ENCODE data around the gene C3orf52.

The C3orf52 gene

DNA sequence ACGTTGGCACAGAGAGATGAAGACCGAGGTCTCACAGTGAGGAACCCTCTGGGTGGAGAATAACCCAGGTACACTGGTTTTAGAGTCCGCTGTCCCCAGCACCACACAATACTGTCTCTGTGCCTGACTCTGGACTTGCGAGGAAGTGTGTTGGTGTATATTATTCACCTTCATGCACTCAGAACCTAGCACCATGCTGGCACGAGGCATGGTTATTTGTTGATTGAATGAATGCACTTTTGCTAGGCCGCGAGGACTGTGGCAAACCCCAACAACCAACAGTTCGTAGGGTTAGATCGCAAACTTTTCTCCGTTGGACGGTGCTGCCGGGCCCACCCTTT, 484 bp upstream of the C3orf52 start:
- 25 to 27% methylated on average over 10 to 12 of the region's 12 CpGs for WGBS, 2 experiments
- H3K4me3 ChIP-seq (ENCODE audit: insufficient read depth, low read depth, low read length) = peak overlapping the region; percentile 50

DNA sequence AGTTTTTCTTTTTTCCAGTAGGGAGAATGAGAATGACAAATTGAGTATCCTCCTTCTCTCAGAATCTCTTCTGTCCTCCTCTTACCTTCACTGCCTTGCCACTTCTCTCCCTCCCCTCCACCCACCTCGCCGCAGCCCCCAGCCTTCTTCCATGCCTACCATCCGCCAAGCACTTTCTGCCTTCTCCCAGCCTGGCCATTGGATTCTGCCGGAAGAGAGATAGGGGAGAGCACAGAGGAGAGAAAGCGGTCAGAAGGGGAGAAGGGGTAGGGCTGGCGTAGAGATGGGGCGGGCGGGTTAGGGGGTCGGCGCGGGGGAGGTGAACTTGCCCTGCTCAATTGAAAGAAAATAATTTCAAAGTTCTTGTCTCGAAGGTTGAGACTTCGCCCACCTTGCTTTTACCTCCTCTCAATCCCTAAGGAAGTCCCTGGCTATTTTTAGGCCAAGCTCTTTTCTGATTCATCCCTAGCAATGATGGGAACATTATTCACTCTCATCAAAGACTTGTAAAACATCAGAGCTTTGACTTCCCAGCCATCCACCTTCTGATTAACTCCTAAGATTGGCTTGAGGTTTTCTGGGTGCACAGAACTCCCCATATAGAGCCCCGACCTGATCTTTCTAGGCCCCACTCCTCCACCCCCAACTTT, 811 bp downstream of the C3orf52 start:
- H3K27ac ChIP-seq (ENCODE audit: insufficient read depth, low read depth, low read length, poor library complexity, severe bottlenecking) = no peak overlapping the region

More for the DNA sequence above, 484 bp upstream of the C3orf52 start:
- H3K36me3 ChIP-seq (ENCODE audit: control insufficient read depth, insufficient read depth, low read length) = no peaks in the 10 kb centered on the region
- H3K27ac ChIP-seq (ENCODE audit: insufficient read depth, low read depth, low read length, poor library complexity, severe bottlenecking) = no peak overlapping the region
- H3K9me3 ChIP-seq (ENCODE audit: control insufficient read depth, low read length) = no peaks in the 10 kb centered on the region
- H3K27me3 ChIP-seq (ENCODE audit: control insufficient read depth, insufficient read depth, low read length, poor library complexity, severe bottlenecking) = peaks cover 40% of the 10 kb centered on the region
- no peaks in the 10 kb centered on the region for H3K4me1 ChIP-seq (ENCODE audit: control insufficient read depth, insufficient read depth, low read length)

DNA sequence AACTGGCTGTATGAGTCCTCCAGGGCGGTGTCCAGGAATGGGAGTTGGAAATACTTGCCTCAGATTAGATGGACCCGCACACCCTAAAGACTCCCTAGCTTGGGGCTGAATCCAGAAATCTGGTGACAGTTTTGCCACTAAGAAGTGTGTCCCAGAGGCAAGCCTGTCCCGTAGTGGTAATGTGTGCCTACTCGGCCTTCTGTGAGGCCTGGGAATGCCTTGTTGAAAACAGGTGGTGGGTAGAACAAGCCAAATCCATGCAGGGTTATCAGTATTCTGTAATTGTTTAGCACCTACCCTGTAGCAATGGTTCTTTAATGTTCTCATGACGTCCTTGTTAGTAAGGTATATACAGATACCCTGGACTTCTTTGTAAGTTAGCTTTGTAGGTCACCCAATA, 1.6 kb downstream of the C3orf52 start:
- peaks cover under 1% of the 10 kb centered on the region for H3K4me1 ChIP-seq (ENCODE audit: control insufficient read depth, insufficient read depth, low read length)
- H3K36me3 ChIP-seq (ENCODE audit: control insufficient read depth, insufficient read depth, low read length) = no peaks in the 10 kb centered on the region
- no peak overlapping the region for H3K27ac ChIP-seq (ENCODE audit: insufficient read depth, low read depth, low read length, poor library complexity, severe bottlenecking)
- peaks cover 40% of the 10 kb centered on the region for H3K27me3 ChIP-seq (ENCODE audit: control insufficient read depth, insufficient read depth, low read length, poor library complexity, severe bottlenecking)
- WGBS, 2 experiments = 85 to 91% methylated on average over 5 of the region's 5 CpGs
- no peaks in the 10 kb centered on the region for H3K9me3 ChIP-seq (ENCODE audit: control insufficient read depth, low read length)
- no peak overlapping the region for H3K4me3 ChIP-seq (ENCODE audit: insufficient read depth, low read depth, low read length)

More for the DNA sequence above, 811 bp downstream of the C3orf52 start:
- peaks cover 40% of the 10 kb centered on the region for H3K27me3 ChIP-seq (ENCODE audit: control insufficient read depth, insufficient read depth, low read length, poor library complexity, severe bottlenecking)
- no peaks in the 10 kb centered on the region for H3K9me3 ChIP-seq (ENCODE audit: control insufficient read depth, low read length)
- H3K4me3 ChIP-seq (ENCODE audit: insufficient read depth, low read depth, low read length) = peak overlapping the region; percentile 50
- no peaks in the 10 kb centered on the region for H3K4me1 ChIP-seq (ENCODE audit: control insufficient read depth, insufficient read depth, low read length)
- WGBS, 2 experiments = 12 to 14% methylated on average over 14 of the region's 14 CpGs
- H3K36me3 ChIP-seq (ENCODE audit: control insufficient read depth, insufficient read depth, low read length) = no peaks in the 10 kb centered on the region

DNA sequence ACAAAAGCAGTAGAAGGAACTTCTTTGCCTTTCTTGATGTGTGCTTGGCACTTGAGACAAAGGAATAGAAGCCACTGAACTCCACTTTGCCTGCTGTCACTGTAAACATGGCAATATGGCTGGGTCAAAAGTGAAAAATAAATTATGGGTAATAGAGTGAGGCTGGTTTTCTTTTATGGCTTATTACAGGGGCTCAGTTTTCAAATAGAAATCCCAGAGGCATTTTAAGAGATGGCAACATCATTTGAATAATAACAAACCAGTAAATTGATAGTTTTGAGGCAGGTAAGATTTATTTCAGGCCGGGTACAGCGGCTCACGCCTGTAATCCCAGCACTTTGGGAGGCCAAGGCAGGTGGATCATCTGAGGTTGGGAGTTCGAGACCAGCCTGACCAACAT, 2.8 kb downstream of the C3orf52 start:
- Histone ChIP-seq H3K36me3 (ENCODE audit: control insufficient read depth, insufficient read depth, low read length) (no peaks in the 10 kb centered on the region), H3K27me3 (ENCODE audit: control insufficient read depth, insufficient read depth, low read length, poor library complexity, severe bottlenecking) (peaks cover 38% of the 10 kb centered on the region), H3K4me1 (ENCODE audit: control insufficient read depth, insufficient read depth, low read length) (peaks cover 4% of the 10 kb centered on the region), H3K9me3 (ENCODE audit: control insufficient read depth, low read length) (no peaks in the 10 kb centered on the region), H3K27ac (ENCODE audit: insufficient read depth, low read depth, low read length, poor library complexity, severe bottlenecking) (no peak overlapping the region), H3K4me3 (ENCODE audit: insufficient read depth, low read depth, low read length) (no peak overlapping the region)
- WGBS, 2 experiments = 65 to 68% methylated on average over 4 of the region's 4 CpGs

DNA sequence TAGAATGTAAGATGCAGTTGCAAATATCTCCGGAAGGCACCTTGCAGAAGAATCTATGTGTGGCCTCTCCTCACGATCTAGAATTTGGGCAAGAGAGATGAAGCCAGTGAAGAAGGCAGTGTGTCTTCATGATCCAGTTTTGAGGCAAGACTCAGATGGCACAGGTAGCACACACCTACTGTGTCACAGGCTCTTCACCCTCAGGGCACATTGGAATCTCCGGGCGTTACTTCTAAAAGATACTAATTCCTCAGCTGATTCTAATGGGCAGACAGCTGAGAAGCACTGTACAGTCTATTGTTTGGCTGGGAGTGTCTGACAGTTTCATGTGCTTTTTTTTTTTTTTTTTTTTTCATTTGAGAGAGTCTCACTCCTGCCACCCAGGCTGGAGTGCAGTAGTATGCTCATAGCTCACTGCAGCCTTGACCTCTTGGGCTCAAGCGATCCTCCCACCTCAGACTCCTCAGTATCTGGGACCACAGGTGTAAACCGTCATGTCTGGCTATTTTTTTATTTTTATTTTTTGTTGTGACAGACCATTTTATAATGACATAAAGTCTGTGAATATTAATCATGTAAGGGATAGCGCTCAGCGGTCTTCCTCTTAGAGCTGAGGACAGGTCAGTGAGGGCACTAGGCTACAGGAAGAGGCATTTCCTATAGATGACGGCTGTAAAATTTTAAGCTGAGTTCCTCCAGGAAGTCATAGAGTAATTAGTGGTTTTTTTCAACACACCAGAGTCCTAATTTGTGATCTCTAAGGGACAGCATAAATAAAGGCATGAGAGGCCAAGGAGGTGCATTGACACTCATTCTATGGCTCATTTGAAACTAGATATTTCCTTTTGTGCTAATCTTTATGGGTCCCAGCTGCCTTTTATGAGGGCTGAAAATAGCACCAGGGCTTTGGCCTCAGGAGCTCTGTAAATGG, 4.0 kb downstream of the C3orf52 start:
- H3K36me3 ChIP-seq (ENCODE audit: control insufficient read depth, insufficient read depth, low read length) = no peaks in the 10 kb centered on the region
- H3K9me3 ChIP-seq (ENCODE audit: control insufficient read depth, low read length) = no peaks in the 10 kb centered on the region
- WGBS, 2 experiments = 92 to 93% methylated on average over 8 to 9 of the region's 9 CpGs
- H3K27ac ChIP-seq (ENCODE audit: insufficient read depth, low read depth, low read length, poor library complexity, severe bottlenecking) = no peak overlapping the region
- peaks cover 4% of the 10 kb centered on the region for H3K4me1 ChIP-seq (ENCODE audit: control insufficient read depth, insufficient read depth, low read length)
- H3K4me3 ChIP-seq (ENCODE audit: insufficient read depth, low read depth, low read length) = no peak overlapping the region
- peaks cover 26% of the 10 kb centered on the region for H3K27me3 ChIP-seq (ENCODE audit: control insufficient read depth, insufficient read depth, low read length, poor library complexity, severe bottlenecking)

DNA sequence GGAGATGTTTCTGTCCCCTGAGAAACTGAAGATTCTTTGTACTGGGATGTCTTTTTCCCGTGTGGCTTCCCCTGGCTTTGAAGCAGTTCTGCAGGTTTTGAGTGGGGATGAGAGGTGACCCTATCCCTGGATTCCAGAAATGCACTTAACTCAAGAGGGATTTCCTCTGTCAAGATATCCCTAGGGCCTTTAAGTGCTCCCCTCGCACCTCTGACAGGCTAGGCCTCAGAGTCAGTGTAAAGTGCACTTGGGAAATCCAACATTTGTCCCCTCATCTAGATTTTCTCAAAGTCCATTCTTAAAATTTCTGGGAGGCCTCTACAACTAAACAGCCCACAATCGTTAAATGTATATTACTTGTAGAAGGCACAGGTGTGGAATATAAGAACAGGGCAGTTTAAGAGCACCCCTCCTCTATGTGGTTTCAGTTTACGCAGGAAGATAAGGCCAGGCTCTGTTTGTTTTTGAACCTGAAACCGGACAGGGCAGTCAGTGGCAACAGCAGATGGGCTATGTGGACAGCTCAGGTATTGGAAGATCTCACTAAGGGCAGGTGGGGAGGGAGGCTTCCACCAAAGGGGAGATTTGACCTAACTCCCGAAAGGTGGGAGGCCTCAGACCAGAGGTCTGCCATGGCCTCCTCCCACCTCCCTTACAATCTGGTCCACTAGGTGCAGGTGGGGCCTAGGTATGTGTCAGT, 4.8 kb downstream of the C3orf52 start:
- WGBS, 2 experiments = 88 to 89% methylated on average over 5 to 6 of the region's 6 CpGs
- Histone ChIP-seq H3K27ac (ENCODE audit: insufficient read depth, low read depth, low read length, poor library complexity, severe bottlenecking) (no peak overlapping the region), H3K9me3 (ENCODE audit: control insufficient read depth, low read length) (no peaks in the 10 kb centered on the region), H3K4me3 (ENCODE audit: insufficient read depth, low read depth, low read length) (no peak overlapping the region), H3K4me1 (ENCODE audit: control insufficient read depth, insufficient read depth, low read length) (peaks cover 4% of the 10 kb centered on the region), H3K36me3 (ENCODE audit: control insufficient read depth, insufficient read depth, low read length) (no peaks in the 10 kb centered on the region), H3K27me3 (ENCODE audit: control insufficient read depth, insufficient read depth, low read length, poor library complexity, severe bottlenecking) (peaks cover 17% of the 10 kb centered on the region)

DNA sequence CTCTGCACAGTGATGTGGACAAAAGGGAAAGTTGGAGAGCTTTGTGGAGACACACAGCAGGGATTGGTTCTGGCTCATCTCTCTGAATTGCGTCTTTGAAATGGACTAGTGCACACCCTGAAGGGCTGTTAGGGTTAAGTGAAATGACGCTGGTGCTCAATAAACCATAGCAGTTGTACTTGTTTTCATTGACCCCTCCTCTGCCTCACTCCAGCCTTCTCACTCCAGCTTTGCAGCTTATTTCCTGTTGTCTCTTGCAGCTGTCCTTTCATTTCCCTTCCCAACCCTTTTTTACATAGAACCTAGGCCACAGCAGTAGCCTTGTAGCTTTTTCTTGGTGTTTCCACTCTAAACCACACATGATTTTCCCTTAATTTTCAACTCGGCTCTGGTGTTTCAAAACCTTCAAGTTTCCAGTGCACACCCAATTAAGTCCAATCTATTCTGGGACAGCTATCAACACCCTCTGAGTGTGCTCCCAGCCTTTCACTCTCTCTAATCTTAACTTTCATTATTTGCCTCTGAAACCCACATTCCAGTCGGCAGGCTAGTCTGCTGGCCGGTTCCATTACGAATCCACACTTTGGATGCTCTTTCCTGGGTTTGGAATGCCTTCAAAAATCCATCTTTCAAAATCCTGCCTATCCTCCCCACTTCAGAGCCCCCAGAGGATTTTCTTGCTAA, 6.4 kb downstream of the C3orf52 start:
- WGBS, 2 experiments = 79 to 82% methylated on average over 6 of the region's 6 CpGs
- H3K4me1 ChIP-seq (ENCODE audit: control insufficient read depth, insufficient read depth, low read length) = peaks cover 4% of the 10 kb centered on the region
- H3K27me3 ChIP-seq (ENCODE audit: control insufficient read depth, insufficient read depth, low read length, poor library complexity, severe bottlenecking) = peaks cover 5% of the 10 kb centered on the region
- H3K9me3 ChIP-seq (ENCODE audit: control insufficient read depth, low read length) = no peaks in the 10 kb centered on the region
- no peak overlapping the region for H3K4me3 ChIP-seq (ENCODE audit: insufficient read depth, low read depth, low read length)
- H3K36me3 ChIP-seq (ENCODE audit: control insufficient read depth, insufficient read depth, low read length) = no peaks in the 10 kb centered on the region
- H3K27ac ChIP-seq (ENCODE audit: insufficient read depth, low read depth, low read length, poor library complexity, severe bottlenecking) = no peak overlapping the region

DNA sequence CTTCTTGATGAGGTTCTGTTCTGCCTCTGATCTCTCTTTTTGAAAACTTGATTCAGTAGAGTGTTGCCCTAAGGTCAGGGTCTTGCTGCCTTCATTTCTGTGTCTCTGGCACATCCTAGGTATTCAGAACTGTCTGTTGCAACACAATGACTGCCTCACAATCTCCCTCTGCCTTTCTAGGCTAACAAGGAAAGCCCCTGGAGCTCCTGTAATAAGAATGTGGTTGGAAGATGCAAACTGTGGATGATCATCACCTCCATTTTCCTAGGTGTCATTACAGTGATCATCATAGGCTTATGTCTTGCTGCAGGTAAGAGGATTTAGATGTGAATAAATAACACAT, 7.0 kb downstream of the C3orf52 start:
- H3K27ac ChIP-seq (ENCODE audit: insufficient read depth, low read depth, low read length, poor library complexity, severe bottlenecking) = no peak overlapping the region
- peaks cover under 1% of the 10 kb centered on the region for H3K27me3 ChIP-seq (ENCODE audit: control insufficient read depth, insufficient read depth, low read length, poor library complexity, severe bottlenecking)
- no peak overlapping the region for H3K4me3 ChIP-seq (ENCODE audit: insufficient read depth, low read depth, low read length)

DNA sequence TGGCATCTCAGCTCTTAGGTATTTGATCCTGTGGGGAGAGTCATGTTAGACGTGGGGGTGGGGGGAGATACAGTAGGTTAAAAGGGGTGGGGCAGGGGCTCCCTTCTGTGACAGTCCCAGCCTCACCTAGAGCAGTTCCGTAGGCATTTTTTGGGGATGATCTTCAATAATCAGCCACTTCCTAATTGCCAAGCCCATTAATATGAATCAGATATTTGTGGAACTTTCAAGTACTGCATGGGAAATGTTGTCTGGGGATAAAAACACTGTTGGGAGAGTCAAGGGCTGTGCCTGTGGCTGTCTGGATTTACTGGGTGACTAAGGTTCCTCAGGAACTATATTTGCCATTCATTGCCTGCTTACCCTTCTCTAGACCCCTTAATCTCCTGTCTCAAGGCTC, 9.5 kb downstream of the C3orf52 start:
- Histone ChIP-seq H3K4me3 (ENCODE audit: insufficient read depth, low read depth, low read length) (no peak overlapping the region), H3K9me3 (ENCODE audit: control insufficient read depth, low read length) (no peaks in the 10 kb centered on the region), H3K4me1 (ENCODE audit: control insufficient read depth, insufficient read depth, low read length) (peaks cover 4% of the 10 kb centered on the region), H3K27me3 (ENCODE audit: control insufficient read depth, insufficient read depth, low read length, poor library complexity, severe bottlenecking) (no peaks in the 10 kb centered on the region), H3K27ac (ENCODE audit: insufficient read depth, low read depth, low read length, poor library complexity, severe bottlenecking) (no peak overlapping the region), H3K36me3 (ENCODE audit: control insufficient read depth, insufficient read depth, low read length) (no peaks in the 10 kb centered on the region)
- WGBS, 2 experiments = 79 to 81% methylated on average over 2 of the region's 2 CpGs

More for the DNA sequence above, 7.0 kb downstream of the C3orf52 start:
- peaks cover 4% of the 10 kb centered on the region for H3K4me1 ChIP-seq (ENCODE audit: control insufficient read depth, insufficient read depth, low read length)
- H3K36me3 ChIP-seq (ENCODE audit: control insufficient read depth, insufficient read depth, low read length) = no peaks in the 10 kb centered on the region
- H3K9me3 ChIP-seq (ENCODE audit: control insufficient read depth, low read length) = no peaks in the 10 kb centered on the region

DNA sequence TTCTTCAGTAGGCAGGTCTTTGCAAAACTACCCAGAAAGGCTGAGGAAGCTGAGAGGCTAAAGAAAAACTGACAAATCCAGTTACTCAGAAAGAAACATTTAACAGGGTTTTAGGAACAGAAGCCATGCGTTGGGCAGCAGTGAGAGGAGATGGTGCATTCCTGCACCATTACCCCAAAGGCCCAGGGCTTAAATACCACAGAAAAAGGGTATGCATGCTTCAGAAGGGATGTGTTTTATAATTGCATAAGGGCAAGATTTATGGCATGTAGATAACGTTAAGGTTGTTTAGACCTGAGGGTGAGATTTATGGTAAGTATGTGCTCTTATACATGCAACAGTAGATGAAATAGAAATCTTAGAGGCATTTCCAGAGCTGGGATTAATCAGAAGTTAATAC, 10.0 kb downstream of the C3orf52 start:
- H3K36me3 ChIP-seq (ENCODE audit: control insufficient read depth, insufficient read depth, low read length) = no peaks in the 10 kb centered on the region
- H3K9me3 ChIP-seq (ENCODE audit: control insufficient read depth, low read length) = no peaks in the 10 kb centered on the region
- 81 to 89% methylated on average over 2 of the region's 2 CpGs for WGBS, 2 experiments
- H3K4me1 ChIP-seq (ENCODE audit: control insufficient read depth, insufficient read depth, low read length) = peaks cover 4% of the 10 kb centered on the region
- no peaks in the 10 kb centered on the region for H3K27me3 ChIP-seq (ENCODE audit: control insufficient read depth, insufficient read depth, low read length, poor library complexity, severe bottlenecking)
- no peak overlapping the region for H3K4me3 ChIP-seq (ENCODE audit: insufficient read depth, low read depth, low read length)
- no peak overlapping the region for H3K27ac ChIP-seq (ENCODE audit: insufficient read depth, low read depth, low read length, poor library complexity, severe bottlenecking)
